Measurements from ENCODE around the gene NFIX.

DNA sequence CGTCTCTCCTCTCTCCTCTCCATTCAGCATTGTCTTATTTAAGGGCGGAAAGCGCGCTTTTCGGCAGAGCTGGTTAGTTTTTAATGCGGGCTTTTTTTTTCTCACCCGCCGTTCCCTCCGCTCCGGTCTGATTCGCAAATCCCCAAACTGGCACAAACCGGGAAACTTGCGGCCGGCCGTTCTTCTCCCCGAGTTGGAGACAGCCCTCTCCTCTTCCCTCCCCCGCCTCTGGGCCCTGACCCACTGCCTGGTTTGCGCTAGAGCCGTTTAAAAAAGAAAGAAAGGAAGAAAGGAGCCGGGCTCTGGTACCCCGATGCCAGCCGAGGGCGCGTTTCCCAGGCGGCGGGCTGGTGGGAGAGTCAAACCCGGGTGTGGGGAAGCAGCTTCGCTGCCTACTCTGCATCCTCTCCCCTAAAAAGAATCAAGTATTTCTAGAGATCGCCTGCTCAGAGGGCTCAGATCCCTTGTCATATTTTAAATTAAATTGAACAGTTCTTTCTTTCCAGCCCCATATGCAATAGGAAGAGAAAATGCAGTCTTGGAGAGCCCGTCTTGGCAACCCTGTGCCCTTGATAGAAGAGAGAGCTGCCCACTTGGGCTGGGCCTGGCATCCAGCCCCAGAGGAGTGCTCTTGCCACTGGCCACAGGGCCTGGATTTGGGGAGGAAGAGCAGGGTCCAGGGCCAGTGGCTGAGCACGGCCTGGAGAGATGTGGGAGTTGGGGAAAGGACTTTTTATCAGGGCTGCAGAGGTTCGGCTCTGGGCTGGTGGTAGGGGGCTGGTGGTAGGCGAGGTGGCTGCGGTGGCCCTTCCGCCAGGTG lies 19.0 kb downstream of the NFIX start:
- TF ChIP-seq, protein P1, sequence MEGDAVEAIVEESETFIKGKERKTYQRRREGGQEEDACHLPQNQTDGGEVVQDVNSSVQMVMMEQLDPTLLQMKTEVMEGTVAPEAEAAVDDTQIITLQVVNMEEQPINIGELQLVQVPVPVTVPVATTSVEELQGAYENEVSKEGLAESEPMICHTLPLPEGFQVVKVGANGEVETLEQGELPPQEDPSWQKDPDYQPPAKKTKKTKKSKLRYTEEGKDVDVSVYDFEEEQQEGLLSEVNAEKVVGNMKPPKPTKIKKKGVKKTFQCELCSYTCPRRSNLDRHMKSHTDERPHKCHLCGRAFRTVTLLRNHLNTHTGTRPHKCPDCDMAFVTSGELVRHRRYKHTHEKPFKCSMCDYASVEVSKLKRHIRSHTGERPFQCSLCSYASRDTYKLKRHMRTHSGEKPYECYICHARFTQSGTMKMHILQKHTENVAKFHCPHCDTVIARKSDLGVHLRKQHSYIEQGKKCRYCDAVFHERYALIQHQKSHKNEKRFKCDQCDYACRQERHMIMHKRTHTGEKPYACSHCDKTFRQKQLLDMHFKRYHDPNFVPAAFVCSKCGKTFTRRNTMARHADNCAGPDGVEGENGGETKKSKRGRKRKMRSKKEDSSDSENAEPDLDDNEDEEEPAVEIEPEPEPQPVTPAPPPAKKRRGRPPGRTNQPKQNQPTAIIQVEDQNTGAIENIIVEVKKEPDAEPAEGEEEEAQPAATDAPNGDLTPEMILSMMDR (IDR thresholded peaks at IDR 0.05 in 4 of 5, conservative IDR thresholded peaks at IDR 0.05 in 1 of 5): no peak
- TF ChIP-seq POLR2A (IDR thresholded peaks at IDR 0.05): no peak

Data from gastrocnemius medialis (tissue), 4 donors.